ENCODE results near the gene PGAP3.
A peak's percentile ranks its signal among the peaks of the same experiment; 100 is the strongest.
"Not testable (repeated sequence)": the region's sequence is repeated elsewhere in the genome, so short reads cannot be mapped to it uniquely, and the experiment has no call there.

PGAP3 gene

GRCh38 chr17:39730095-39730921, 42.5 kb upstream of the PGAP3 start, which contains the start of gene MIEN1:
MIEN1 (minus strand) TSS chr17:39730532; CDS start chr17:39730495, 37 bp downstream.
- Histone ChIP-seq H3K4me1 (no peaks in the 10 kb centered on the region), H3K9me3 (no peaks in the 10 kb centered on the region), H3K27me3 (no peaks in the 10 kb centered on the region; the same call in 1 of the 2 replicates), H3K4me3 (ENCODE audit: low read depth, low read length) (peak within 1 kb of the TSS; percentile 82), H3K36me3 (no peaks in the 10 kb centered on the region)
- peak; percentile 95 for DNase-seq
- TF ChIP-seq CTCF (IDR thresholded peaks at IDR 0.05; ENCODE audit: low read depth, low read length), result peak; percentile 75

- Histone ChIP-seq H3K36me3 (no peaks in the 10 kb centered on the region), H3K4me1 (no peaks in the 10 kb centered on the region), H3K4me3 (ENCODE audit: low read depth, low read length) (peak overlapping the region; percentile 82), H3K27me3 (no peaks in the 10 kb centered on the region), H3K9me3 (no peaks in the 10 kb centered on the region)
- DNase-seq, result no peak
- TF ChIP-seq CTCF (IDR thresholded peaks at IDR 0.05; ENCODE audit: low read depth, low read length), result no peak
Observed at GRCh38 chr17:39729280-39729851, 41.5 kb upstream of the PGAP3 start.

GRCh38 chr17:39727556-39727955, 39.7 kb upstream of the PGAP3 start:
- H3K4me1 ChIP-seq, result no peaks in the 10 kb centered on the region
- no peak for TF ChIP-seq CTCF (IDR thresholded peaks at IDR 0.05; ENCODE audit: low read depth, low read length)
- H3K4me3 ChIP-seq (ENCODE audit: low read depth, low read length), result no peak overlapping the region
- no peak for DNase-seq
- no peaks in the 10 kb centered on the region for H3K27me3 ChIP-seq
- H3K36me3 ChIP-seq, result no peaks in the 10 kb centered on the region
- no peaks in the 10 kb centered on the region for H3K9me3 ChIP-seq

GRCh38 chr17:39726617-39727016, 38.8 kb upstream of the PGAP3 start:
- Histone ChIP-seq H3K27me3 (no peaks in the 10 kb centered on the region), H3K4me3 (ENCODE audit: low read depth, low read length) (no peak overlapping the region), H3K9me3 (no peaks in the 10 kb centered on the region), H3K4me1 (no peaks in the 10 kb centered on the region), H3K36me3 (no peaks in the 10 kb centered on the region)
- TF ChIP-seq CTCF (IDR thresholded peaks at IDR 0.05; ENCODE audit: low read depth, low read length), result no peak
- no peak for DNase-seq

- DNase-seq, H3K9me3 ChIP-seq, H3K36me3 ChIP-seq: not testable (repeated sequence)
Observed at GRCh38 chr17:39725923-39726322, 38.1 kb upstream of the PGAP3 start.

GRCh38 chr17:39724731-39725130, 36.9 kb upstream of the PGAP3 start:
- no peaks in the 10 kb centered on the region for H3K36me3 ChIP-seq
- DNase-seq, result no peak
- no peaks in the 10 kb centered on the region for H3K4me1 ChIP-seq
- H3K27me3 ChIP-seq, result no peaks in the 10 kb centered on the region
- no peak for TF ChIP-seq CTCF (IDR thresholded peaks at IDR 0.05; ENCODE audit: low read depth, low read length)
- no peak overlapping the region for H3K4me3 ChIP-seq (ENCODE audit: low read depth, low read length)
- H3K9me3 ChIP-seq, result no peaks in the 10 kb centered on the region

More at GRCh38 chr17:39725923-39726322, 38.1 kb upstream of the PGAP3 start:
- not testable (repeated sequence) for H3K4me1 ChIP-seq; H3K4me3 ChIP-seq (ENCODE audit: low read depth, low read length); H3K27me3 ChIP-seq
